GM04503 (cell line): ENCODE measurements around the gene MSMP.

Source experiments
- DNase-seq: peaks from one replicate; pipeline ENCODE4 v3.0.0-alpha.2; 2012; ENCODE audit warnings: low read depth

MSMP gene

GRCh38 chr9:35771534-35771933, 17.5 kb upstream of the MSMP start:
- no peak for DNase-seq

GRCh38 chr9:35771075-35771433, 17.0 kb upstream of the MSMP start:
- DNase-seq: no peak

- no peak for DNase-seq
Measured at GRCh38 chr9:35769763-35770162, 15.7 kb upstream of the MSMP start.

GRCh38 chr9:35767458-35767857, 13.4 kb upstream of the MSMP start:
- no peak for DNase-seq

GRCh38 chr9:35766997-35767396, 12.9 kb upstream of the MSMP start:
- DNase-seq: no peak

- DNase-seq: no peak
Measured at GRCh38 chr9:35763803-35764202, 9.7 kb upstream of the MSMP start.

GRCh38 chr9:35763181-35763580, 9.1 kb upstream of the MSMP start:
- no peak for DNase-seq

GRCh38 chr9:35760651-35761050, 6.6 kb upstream of the MSMP start:
- no peak for DNase-seq

- DNase-seq: no peak
Measured at GRCh38 chr9:35759795-35760194, 5.7 kb upstream of the MSMP start.

GRCh38 chr9:35758475-35759050, 4.5 kb upstream of the MSMP start:
- DNase-seq: no peak

GRCh38 chr9:35757892-35758275, 3.8 kb upstream of the MSMP start:
- DNase-seq: no peak

GRCh38 chr9:35757226-35757891, 3.3 kb upstream of the MSMP start:
- no peak for DNase-seq

GRCh38 chr9:35756275-35757225, 2.5 kb upstream of the MSMP start:
- no peak for DNase-seq

GRCh38 chr9:35755071-35755470, 995 bp upstream of the MSMP start:
- no peak for DNase-seq

GRCh38 chr9:35753466-35753865, 610 bp downstream of the MSMP start:
- DNase-seq: no peak

GRCh38 chr9:35750256-35750531, 3.9 kb downstream of the MSMP start:
- no peak for DNase-seq

GRCh38 chr9:35749515-35750255, 4.4 kb downstream of the MSMP start:
- no peak for DNase-seq

GRCh38 chr9:35748858-35749514, 5.1 kb downstream of the MSMP start, which contains the start of the genes GBA2 and RGP1:
Gene GBA2, minus strand, starts transcription at chr9:35749228. Its CDS starts 524 bp downstream, at chr9:35748704.
Gene RGP1, plus strand, starts transcription at chr9:35749287. Its CDS starts 469 bp downstream, at chr9:35749756.
- DNase-seq: no peak

GRCh38 chr9:35748242-35748857, 5.7 kb downstream of the MSMP start:
- no peak for DNase-seq

GRCh38 chr9:35746583-35746982, 7.5 kb downstream of the MSMP start:
- no peak for DNase-seq

GRCh38 chr9:35745569-35745968, 8.5 kb downstream of the MSMP start:
- no peak for DNase-seq
